H9 (cell line): ENCODE results near the gene CSF1R. TPM values are rescaled to one million over a fixed set of nuclear protein-coding genes. Genes with fewer than 3 reads are reported as not detected.

Experiments used
- DNase-seq: peaks from one replicate; pipeline ENCODE4 v3.0.0-alpha.2; 2017
- H2AFZ ChIP-seq: one replicate; pipeline ENCODE4 v1.6.1; 2013; ENCODE audit warnings: mild to moderate bottlenecking, low read length, control low read depth, moderate library complexity
- H2AK5ac ChIP-seq: 2 replicates; pipeline ENCODE4 v1.6.1; 2013; ENCODE audit warnings: low read length, control low read depth, mixed read lengths; ENCODE audit not compliant: insufficient read length
- H2BK120ac ChIP-seq: one replicate; pipeline ENCODE4 v1.6.1; 2013; ENCODE audit warnings: low read depth, mild to moderate bottlenecking, low read length, control low read depth, inconsistent platforms; ENCODE audit not compliant: poor library complexity, severe bottlenecking
- H2BK12ac ChIP-seq: 2 replicates; pipeline ENCODE4 v1.6.1; 2013; ENCODE audit warnings: low read length, control low read depth, mixed read lengths, low read depth; ENCODE audit not compliant: insufficient read length
- H2BK15ac ChIP-seq: 2 replicates; pipeline ENCODE4 v1.6.1; 2013; ENCODE audit warnings: low read depth, low read length, control low read depth
- H2BK20ac ChIP-seq: one replicate; pipeline ENCODE4 v1.6.1; 2013; ENCODE audit warnings: low read depth, mild to moderate bottlenecking, low read length, control low read depth, inconsistent platforms; ENCODE audit not compliant: poor library complexity, severe bottlenecking
- H2BK5ac ChIP-seq: 2 replicates; pipeline ENCODE4 v1.6.1; 2013; ENCODE audit warnings: low read length, control low read depth, mixed read lengths; ENCODE audit not compliant: insufficient read length
- H3K14ac ChIP-seq: 2 replicates; pipeline ENCODE4 v1.6.1; 2013; ENCODE audit warnings: low read length, control low read depth; ENCODE audit not compliant: insufficient read depth
- H3K18ac ChIP-seq: 2 replicates; pipeline ENCODE4 v1.6.1; 2013; ENCODE audit warnings: low read depth, mild to moderate bottlenecking, mixed read lengths, low read length, control low read depth; ENCODE audit not compliant: insufficient read length
- H3K23ac ChIP-seq: 2 replicates; pipeline ENCODE4 v1.6.1; 2013; ENCODE audit warnings: low read length, control low read depth, mixed read lengths, low read depth; ENCODE audit not compliant: insufficient read length
- H3K23me2 ChIP-seq: 2 replicates; pipeline ENCODE4 v1.6.1; 2013; ENCODE audit warnings: low read depth, mild to moderate bottlenecking, mixed read lengths, low read length, control low read depth; ENCODE audit not compliant: insufficient read length, poor library complexity, severe bottlenecking
- H3K27ac ChIP-seq: 2 replicates; pipeline ENCODE4 v1.5.1; 2013; ENCODE audit warnings: low read length, control low read depth, mixed read lengths, low read depth; ENCODE audit not compliant: insufficient read length
- H3K27me3 ChIP-seq: 2 replicates; pipeline ENCODE4 v1.6.1; 2013; ENCODE audit warnings: low read length, control low read depth, inconsistent platforms; ENCODE audit not compliant: insufficient read depth
- H3K4ac ChIP-seq: 2 replicates; pipeline ENCODE4 v1.6.1; 2013; ENCODE audit warnings: low read depth, mild to moderate bottlenecking, control low read depth, inconsistent platforms, low read length, moderate library complexity
- H3K4me1 ChIP-seq: 2 replicates; pipeline ENCODE4 v1.6.1; 2013; ENCODE audit warnings: low read length, control low read depth, inconsistent platforms; ENCODE audit not compliant: insufficient read depth
- H3K4me2 ChIP-seq: 2 replicates; pipeline ENCODE4 v1.6.1; 2013; ENCODE audit warnings: low read length, control low read depth, mixed read lengths; ENCODE audit not compliant: insufficient read length, insufficient read depth
- H3K56ac ChIP-seq: 2 replicates; pipeline ENCODE4 v1.6.1; 2013; ENCODE audit warnings: low read depth, mild to moderate bottlenecking, mixed read lengths, low read length, control low read depth; ENCODE audit not compliant: insufficient read length
- H3K79me1 ChIP-seq: 2 replicates; pipeline ENCODE4 v1.6.1; 2013; ENCODE audit warnings: low read depth, mild to moderate bottlenecking, moderate library complexity, low read length, control low read depth, inconsistent platforms; ENCODE audit not compliant: insufficient read depth, poor library complexity, severe bottlenecking
- H3K79me2 ChIP-seq: 2 replicates; pipeline ENCODE4 v1.6.1; 2013; ENCODE audit warnings: low read length, control low read depth, inconsistent platforms; ENCODE audit not compliant: insufficient read depth
- H3K9ac ChIP-seq: 2 replicates; pipeline ENCODE4 v1.6.1; 2013; ENCODE audit warnings: low read length, control low read depth, mixed read lengths; ENCODE audit not compliant: insufficient read length; ENCODE audit errors: extremely low read depth
- H3K9me3 ChIP-seq: one replicate; pipeline ENCODE4 v1.6.1; 2013; ENCODE audit warnings: low read depth, low read length, inconsistent platforms; ENCODE audit not compliant: control insufficient read depth
- H3T11ph ChIP-seq: one replicate; pipeline ENCODE4 v1.6.1; 2013; ENCODE audit warnings: mild to moderate bottlenecking, low read length, control low read depth, inconsistent platforms
- H4K20me1 ChIP-seq: one replicate; pipeline ENCODE4 v1.6.1; 2013; ENCODE audit not compliant: control insufficient read depth, insufficient read length, insufficient read depth
- H4K5ac ChIP-seq: 2 replicates; pipeline ENCODE4 v1.6.1; 2013; ENCODE audit warnings: low read depth, mild to moderate bottlenecking, mixed read lengths, low read length, control low read depth; ENCODE audit not compliant: insufficient read length
- H4K8ac ChIP-seq: replicated peaks from 2 replicates; pipeline ENCODE4 v1.6.1; 2013; ENCODE audit warnings: low read length, control low read depth, mixed read lengths, low read depth; ENCODE audit not compliant: insufficient read length
- H4K91ac ChIP-seq: 2 replicates; pipeline ENCODE4 v1.6.1; 2013; ENCODE audit warnings: low read depth, mild to moderate bottlenecking, moderate library complexity, mixed read lengths, low read length, control low read depth; ENCODE audit not compliant: insufficient read length
- H3K27ac Mint-ChIP-seq, 3 experiments: 2 replicates in 2 of 3; 3 replicates in 1 of 3; pipeline ENCODE4 v1.8.0; 2020 to 2021; ENCODE audit warnings: mixed read lengths in 3 of 3, mild to moderate bottlenecking in 1 of 3, moderate library complexity in 1 of 3
- H3K27me3 Mint-ChIP-seq: 2 replicates; pipeline ENCODE4 v1.8.0; 2021; ENCODE audit warnings: low read depth, mild to moderate bottlenecking, moderate library complexity, mixed read lengths
- H3K36me3 Mint-ChIP-seq, 3 experiments: 2 replicates in 2 of 3; 3 replicates in 1 of 3; pipeline ENCODE4 v1.8.0; 2020 to 2021; ENCODE audit warnings: low read depth in 3 of 3, mixed read lengths in 3 of 3; ENCODE audit not compliant: insufficient read depth in 1 of 3
- H3K4me1 Mint-ChIP-seq, 2 experiments: 2 replicates each; pipeline ENCODE4 v1.8.0; 2020; ENCODE audit warnings: mixed read lengths in 2 of 2
- H3K4me3 Mint-ChIP-seq, 2 experiments: 2 replicates in 1 of 2; 3 replicates in 1 of 2; pipeline ENCODE4 v1.8.0; 2020 to 2021; ENCODE audit warnings: mild to moderate bottlenecking in 2 of 2, mixed read lengths in 2 of 2, moderate library complexity in 1 of 2
- H3K9me3 Mint-ChIP-seq, 2 experiments: 2 replicates in 1 of 2; 3 replicates in 1 of 2; pipeline ENCODE4 v1.8.0; 2020; ENCODE audit warnings: mild to moderate bottlenecking in 2 of 2, mixed read lengths in 2 of 2, moderate library complexity in 1 of 2
- WGBS: extraction: QIAGEN DNeasy Blood & Tissue Kit; methylation state at CpG from one replicate; pipeline ENCODE4 v1.1.7; 2013; ENCODE audit warnings: missing lambda C conversion rate, low lambda C conversion rate, mixed read lengths; ENCODE audit not compliant: insufficient read length; ENCODE audit errors: extremely low coverage; 5-methylcytosine and 5-hydroxymethylcytosine counted together
- total RNA-seq: library from RNA; stranded (reverse); gene quantifications from 2 replicates; pipeline ENCODE4 v1.2.1, GENCODE V29; 2021
- TF ChIP-seq, protein P1 (sequence below): fragments of 200-600 bp; sonication (generic); conservative IDR thresholded peaks from 3 replicates; pipeline ENCODE4 v1.8.0; 2021; ENCODE audit warnings: antibody characterized with exemption, mild to moderate bottlenecking

The CSF1R gene
- total RNA-seq, 1 experiment from 2014 or later: 0.13 TPM

DNA sequence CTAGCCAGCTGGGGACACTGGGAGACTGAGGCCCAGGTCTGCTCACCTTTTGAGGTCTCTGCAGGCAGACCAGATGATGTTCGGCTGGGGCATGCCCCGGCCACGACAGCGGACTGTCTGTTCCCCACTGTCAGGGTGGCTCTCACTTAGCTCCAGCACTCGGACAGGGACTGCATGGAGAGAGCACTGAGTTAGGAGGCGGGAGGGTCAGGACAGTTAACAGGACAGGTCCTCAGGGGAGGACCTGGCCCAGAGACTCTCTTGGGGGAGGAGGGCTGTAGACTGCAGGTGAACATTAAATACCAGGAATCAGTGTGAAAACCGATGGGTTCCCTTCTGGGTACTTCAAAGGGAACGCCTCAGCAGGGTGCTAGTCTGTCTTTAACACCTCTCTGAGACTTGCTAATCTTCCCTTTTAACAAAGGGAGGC is 44.2 kb upstream of the CSF1R start:
- H3K9ac ChIP-seq: no peak overlapping the region
- Mint-ChIP-seq H3K27me3 (peaks cover 77% of the 10 kb centered on the region), H3K4me1 (peaks cover 29 to 30% of the 10 kb centered on the region in 2 experiments), H3K4me3 (no peak overlapping the region), H3K27ac (no peak overlapping the region; a peak in 1 of 7 replicates), H3K9me3 (no peaks in the 10 kb centered on the region), H3K36me3 (no peaks in the 10 kb centered on the region; a peak in 1 of 7 replicates)
- no peaks in the 10 kb centered on the region for H3K79me1 ChIP-seq
- no CpG with 5 or more reads among the region's 8 CpGs for whole genome bisulfite sequencing
- TF ChIP-seq, protein P1, sequence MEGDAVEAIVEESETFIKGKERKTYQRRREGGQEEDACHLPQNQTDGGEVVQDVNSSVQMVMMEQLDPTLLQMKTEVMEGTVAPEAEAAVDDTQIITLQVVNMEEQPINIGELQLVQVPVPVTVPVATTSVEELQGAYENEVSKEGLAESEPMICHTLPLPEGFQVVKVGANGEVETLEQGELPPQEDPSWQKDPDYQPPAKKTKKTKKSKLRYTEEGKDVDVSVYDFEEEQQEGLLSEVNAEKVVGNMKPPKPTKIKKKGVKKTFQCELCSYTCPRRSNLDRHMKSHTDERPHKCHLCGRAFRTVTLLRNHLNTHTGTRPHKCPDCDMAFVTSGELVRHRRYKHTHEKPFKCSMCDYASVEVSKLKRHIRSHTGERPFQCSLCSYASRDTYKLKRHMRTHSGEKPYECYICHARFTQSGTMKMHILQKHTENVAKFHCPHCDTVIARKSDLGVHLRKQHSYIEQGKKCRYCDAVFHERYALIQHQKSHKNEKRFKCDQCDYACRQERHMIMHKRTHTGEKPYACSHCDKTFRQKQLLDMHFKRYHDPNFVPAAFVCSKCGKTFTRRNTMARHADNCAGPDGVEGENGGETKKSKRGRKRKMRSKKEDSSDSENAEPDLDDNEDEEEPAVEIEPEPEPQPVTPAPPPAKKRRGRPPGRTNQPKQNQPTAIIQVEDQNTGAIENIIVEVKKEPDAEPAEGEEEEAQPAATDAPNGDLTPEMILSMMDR: no peak
- no peak overlapping the region for H4K8ac ChIP-seq
- H3K27me3 ChIP-seq: no peaks in the 10 kb centered on the region
- no peak overlapping the region for H3K27ac ChIP-seq
- H2AFZ ChIP-seq: no peak overlapping the region
- H4K91ac ChIP-seq: no peak overlapping the region
- H3K18ac ChIP-seq: no peak overlapping the region
- DNase-seq: peak; percentile 81
- H3K79me2 ChIP-seq: no peaks in the 10 kb centered on the region
- H3K14ac ChIP-seq: no peak overlapping the region
- no peak overlapping the region for H3K23ac ChIP-seq
- H3K23me2 ChIP-seq: no peaks in the 10 kb centered on the region
- H2AK5ac ChIP-seq: no peak overlapping the region
- no peak overlapping the region for H4K5ac ChIP-seq
- H3K4ac ChIP-seq: no peak overlapping the region
- no peaks in the 10 kb centered on the region for H3K9me3 ChIP-seq
- no peak overlapping the region for H2BK12ac ChIP-seq
- H2BK15ac ChIP-seq: no peak overlapping the region
- H2BK120ac ChIP-seq: no peak overlapping the region
- no peak overlapping the region for H3T11ph ChIP-seq
- no peak overlapping the region for H3K4me2 ChIP-seq
- H2BK20ac ChIP-seq: no peak overlapping the region
- H2BK5ac ChIP-seq: no peak overlapping the region
- no peaks in the 10 kb centered on the region for H3K4me1 ChIP-seq
- H3K56ac ChIP-seq: no peak overlapping the region
- H4K20me1 ChIP-seq: no peaks in the 10 kb centered on the region
